ENCODE results near the gene SAMD9L.

GRCh38 chr7:93133005-93133404 lies 15.2 kb downstream of the SAMD9L start:
- TF ChIP-seq CTCF (IDR thresholded peaks at IDR 0.05; ENCODE audit: poor library complexity), result no peak
- no peak for TF ChIP-seq EZH2 (IDR thresholded peaks at IDR 0.05; ENCODE audit: borderline replicate concordance)
- TF ChIP-seq EZH2phosphoT487 (IDR thresholded peaks at IDR 0.05; ENCODE audit: low read depth, severe bottlenecking, unreplicated experiment), result no peak

All from hepatocyte (in vitro differentiated cells).